ENCODE measurements around the gene CDH3.

The CDH3 gene

GRCh38 chr16:68617734-68618133, 27.4 kb upstream of the CDH3 start:
- TF ChIP-seq CTCF (IDR thresholded peaks at IDR 0.05; ENCODE audit: low read depth, low read length), result no peak
- no peak overlapping the region for H3K4me3 ChIP-seq (ENCODE audit: low read depth, low read length)

GRCh38 chr16:68626557-68626956, 18.6 kb upstream of the CDH3 start:
- no peak for TF ChIP-seq CTCF (IDR thresholded peaks at IDR 0.05; ENCODE audit: low read depth, low read length)
- no peak overlapping the region for H3K4me3 ChIP-seq (ENCODE audit: low read depth, low read length)

DNA sequence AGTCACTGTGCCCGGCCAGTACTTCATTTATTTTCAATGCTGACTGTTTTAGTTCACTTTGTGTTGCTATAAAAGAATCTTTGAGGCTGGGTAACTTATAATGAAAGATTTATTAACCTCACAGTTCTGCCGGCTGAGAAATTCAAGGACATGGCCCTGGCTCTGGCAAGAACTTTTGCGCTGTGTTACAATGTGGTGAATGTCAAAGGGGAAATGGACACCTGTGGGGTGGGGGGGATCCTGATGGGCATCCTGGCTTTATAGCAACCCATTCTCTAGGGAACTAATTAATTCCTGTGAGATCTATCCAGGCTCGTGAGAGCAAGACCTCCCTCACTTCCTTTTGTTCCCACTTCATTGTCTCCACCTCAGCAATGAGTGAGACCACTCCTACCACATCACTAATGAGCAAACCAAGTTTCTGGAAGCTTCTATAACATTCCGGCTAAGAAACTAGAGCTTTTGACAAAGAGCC, 17.1 kb upstream of the CDH3 start:
- TF ChIP-seq CTCF (IDR thresholded peaks at IDR 0.05; ENCODE audit: low read depth, low read length), result no peak
- H3K4me3 ChIP-seq (ENCODE audit: low read depth, low read length), result no peak overlapping the region

DNA sequence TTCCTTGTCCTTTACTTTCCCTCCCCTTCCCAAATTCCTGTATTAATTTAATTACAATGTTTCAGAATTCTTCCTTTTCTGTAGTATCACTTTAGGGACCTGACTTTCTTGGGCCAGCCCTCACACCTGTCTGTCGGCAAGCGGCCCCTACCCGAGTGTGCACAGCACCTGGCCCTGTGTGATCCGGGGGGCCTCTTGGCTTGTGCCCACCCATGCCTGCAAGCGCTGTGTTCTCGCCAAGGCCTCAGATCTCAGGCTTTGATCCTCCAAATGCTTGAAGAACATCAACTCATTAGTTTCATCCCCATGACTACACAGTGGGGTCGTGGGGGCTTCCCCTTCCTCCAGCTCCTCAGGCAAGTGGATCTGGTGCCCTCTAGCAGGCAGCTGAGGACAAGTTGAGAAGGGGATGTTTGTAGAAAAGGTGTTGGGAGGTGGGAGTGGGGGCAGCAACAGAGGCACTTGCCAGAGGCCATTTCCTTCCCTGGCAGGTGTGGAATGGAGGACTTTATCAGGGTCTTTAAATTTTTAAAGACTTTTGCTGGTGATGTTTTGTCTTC, 15.7 kb upstream of the CDH3 start:
- TF ChIP-seq CTCF (IDR thresholded peaks at IDR 0.05; ENCODE audit: low read depth, low read length), result no peak
- H3K4me3 ChIP-seq (ENCODE audit: low read depth, low read length), result no peak overlapping the region

GRCh38 chr16:68636064-68636560, 9.0 kb upstream of the CDH3 start:
- no peak for TF ChIP-seq CTCF (IDR thresholded peaks at IDR 0.05; ENCODE audit: low read depth, low read length)
- H3K4me3 ChIP-seq (ENCODE audit: low read depth, low read length), result no peak overlapping the region

DNA sequence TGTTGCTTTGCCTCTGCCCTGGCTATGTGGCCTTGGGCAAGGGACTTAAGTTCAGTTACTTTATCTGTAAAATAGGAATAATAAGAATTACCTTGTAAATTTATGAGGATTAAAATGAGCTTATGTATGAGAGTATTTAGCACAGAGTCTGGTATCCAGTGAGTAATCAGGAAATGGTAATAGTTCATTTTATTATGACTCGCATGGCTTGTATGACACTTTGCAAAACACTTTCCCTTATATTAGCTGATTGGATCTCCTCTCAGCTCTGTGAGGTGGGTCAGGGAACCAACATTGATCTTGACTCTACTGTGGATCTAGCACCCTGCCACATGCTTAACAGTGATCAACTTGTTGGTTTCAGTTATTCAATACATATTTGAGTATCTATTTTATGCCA, 8.3 kb upstream of the CDH3 start:
- no peak for TF ChIP-seq CTCF (IDR thresholded peaks at IDR 0.05; ENCODE audit: low read depth, low read length)
- H3K4me3 ChIP-seq (ENCODE audit: low read depth, low read length), result no peak overlapping the region

DNA sequence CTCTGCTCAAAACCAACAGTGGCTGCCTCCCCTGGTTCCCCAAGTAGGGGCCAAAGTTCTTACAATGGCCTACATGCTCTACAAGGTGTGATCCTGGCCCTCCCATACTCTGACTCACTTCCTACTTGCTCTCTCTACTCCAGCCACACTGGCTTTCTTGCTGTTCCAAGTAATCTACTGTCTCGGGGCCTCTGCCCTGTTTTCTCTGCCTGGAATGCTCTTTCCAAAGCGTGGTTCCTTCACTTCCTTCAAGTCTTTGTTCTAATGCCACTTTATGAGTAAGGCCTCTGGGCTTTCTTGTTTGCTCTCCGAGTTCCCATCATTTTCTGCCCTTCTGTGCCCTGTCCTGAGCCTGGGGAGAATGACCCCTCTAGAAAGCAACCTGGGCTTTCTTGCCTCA, 4.1 kb upstream of the CDH3 start:
- no peak for TF ChIP-seq CTCF (IDR thresholded peaks at IDR 0.05; ENCODE audit: low read depth, low read length)

More for the DNA sequence above, 4.1 kb upstream of the CDH3 start:
- no peak overlapping the region for H3K4me3 ChIP-seq (ENCODE audit: low read depth, low read length)
